GM20000 (cell line): Measurements from ENCODE around the gene BTC.

Experiments
- DNase-seq: peaks from one replicate; pipeline ENCODE4 v3.0.0; 2012; ENCODE audit warnings: low spot score
- CTCF ChIP-seq: IDR thresholded peaks from 2 replicates; pipeline ENCODE4 v1.5.1; 2012; ENCODE audit warnings: mild to moderate bottlenecking, control low read depth; ENCODE audit errors: extremely low read depth, missing control alignments

The BTC gene

DNA sequence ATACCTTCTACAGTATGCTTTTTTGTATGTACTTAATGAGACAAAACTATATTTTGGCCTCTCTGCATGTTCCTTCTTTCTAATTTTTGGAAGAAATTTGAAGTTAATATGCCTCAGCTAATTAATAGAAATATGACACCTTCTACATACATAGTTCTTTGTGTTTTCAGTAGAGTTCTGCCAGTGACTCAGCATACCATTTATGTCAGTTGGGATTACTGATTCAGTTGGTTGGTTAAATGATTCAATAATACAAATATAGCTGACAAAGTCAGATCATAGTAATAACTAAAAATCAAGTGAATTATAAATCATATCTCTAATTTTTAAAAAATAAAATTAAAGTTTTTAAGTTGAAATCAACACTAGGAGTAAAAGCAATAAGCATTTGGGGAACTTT is 16.8 kb downstream of the BTC start:
- no peak for TF ChIP-seq CTCF
- DNase-seq = no peak

DNA sequence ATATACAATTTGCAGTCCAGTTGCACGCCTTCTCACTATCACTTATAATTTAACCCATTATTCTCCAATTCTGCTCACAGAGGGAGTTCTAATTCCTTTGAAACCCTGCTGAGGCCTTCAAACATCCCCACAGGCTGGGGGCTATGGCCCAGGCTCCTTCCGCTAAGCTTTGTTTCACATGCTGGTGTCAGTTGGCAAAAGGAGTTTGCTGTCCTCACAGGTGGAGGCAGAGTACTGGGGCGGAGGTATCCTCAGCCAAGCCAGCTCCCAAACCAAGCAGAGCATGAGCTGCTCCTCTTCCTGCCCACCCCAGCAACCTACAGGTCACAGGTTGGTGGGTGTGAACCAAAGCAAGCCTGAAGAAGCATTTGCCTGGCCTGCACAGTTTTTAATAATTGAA is 21.5 kb downstream of the BTC start:
- no peak for TF ChIP-seq CTCF
- DNase-seq = no peak

GRCh38 chr4:74772106-74772505 is 22.2 kb downstream of the BTC start:
- no peak for TF ChIP-seq CTCF
- no peak for DNase-seq

DNA sequence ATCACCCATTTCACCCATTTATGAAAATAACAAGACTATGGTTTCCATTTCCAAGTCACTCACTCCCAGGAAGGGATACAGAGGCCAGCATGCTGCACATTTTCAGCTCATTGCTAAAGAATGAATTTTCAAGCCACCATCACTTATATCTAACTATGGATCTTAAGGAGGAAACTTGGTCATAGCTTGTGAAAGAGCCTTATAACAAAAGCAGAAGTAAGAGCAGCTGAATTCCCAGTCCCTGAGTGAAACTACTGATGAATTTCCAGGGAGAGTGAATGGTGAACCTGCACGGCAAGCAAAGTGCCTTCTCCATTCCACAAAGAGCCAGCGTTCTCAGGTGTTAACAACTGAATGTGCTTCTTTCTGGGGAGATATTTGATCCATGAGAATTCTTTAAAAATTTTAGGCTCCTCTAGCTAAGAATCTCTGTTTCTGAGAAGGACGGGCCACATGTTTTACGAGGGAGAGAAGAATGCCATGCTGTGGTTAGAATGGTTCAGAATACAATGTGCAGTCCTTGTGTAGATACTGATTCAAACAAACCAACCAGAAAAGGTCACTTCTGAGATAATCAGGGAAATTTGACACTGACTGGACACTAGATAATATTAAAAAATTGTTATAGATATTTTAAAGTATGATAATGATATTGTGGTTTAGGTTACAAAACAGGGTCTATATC is 24.0 kb downstream of the BTC start:
- no peak for DNase-seq

GRCh38 chr4:74768857-74769525 is 25.3 kb downstream of the BTC start:
- DNase-seq = no peak
- TF ChIP-seq CTCF = no peak

More for the DNA sequence above, 24.0 kb downstream of the BTC start:
- TF ChIP-seq CTCF = no peak

GRCh38 chr4:74764119-74764518 is 30.2 kb downstream of the BTC start:
- no peak for DNase-seq
- TF ChIP-seq CTCF = no peak

DNA sequence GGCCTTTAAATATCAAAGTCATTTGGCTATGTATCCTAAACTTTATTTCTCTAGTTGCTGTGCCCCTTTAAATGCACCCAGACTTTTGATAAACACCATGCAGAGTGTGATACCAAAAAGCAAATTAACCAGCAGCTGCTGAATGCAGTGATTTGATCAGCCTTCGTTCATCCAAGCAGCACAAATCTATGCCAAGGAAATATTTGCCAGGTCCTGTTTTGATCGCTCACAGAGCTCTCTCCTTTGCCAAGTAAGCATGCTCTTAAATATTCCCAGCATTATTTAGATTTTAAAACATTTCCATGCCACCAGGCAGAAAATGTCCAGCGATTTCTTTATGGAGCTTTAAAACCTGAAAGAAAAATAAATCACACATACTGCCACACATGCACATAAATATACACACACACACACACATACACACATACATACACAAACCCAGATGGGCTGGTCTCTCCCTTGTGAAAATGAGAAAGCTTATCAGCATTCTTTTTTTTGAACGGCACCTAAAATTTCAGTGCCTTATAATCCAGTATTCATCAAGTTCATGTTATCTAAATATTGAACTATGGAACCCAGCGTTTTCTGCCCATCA is 35.7 kb downstream of the BTC start:
- no peak for TF ChIP-seq CTCF
- no peak for DNase-seq
